GM12878 (cell line): ENCODE data around the gene GGT5.
"Not testable (repeated sequence)": the region's sequence is repeated elsewhere in the genome, so short reads cannot be mapped to it uniquely, and the experiment has no call there.

ENCODE experiments used
- ASH2L ChIP-seq: fragments of 300-600, 200-600 bp; sonication (generic); IDR thresholded peaks from 2 replicates; pipeline ENCODE4 v1.6.1; 2017; ENCODE audit warnings: low read depth, mild to moderate bottlenecking, borderline replicate concordance
- EP300 ChIP-seq, 2 experiments: fragments of 150-350 bp in 1 of 2; IDR thresholded peaks; 2 replicates each; pipeline ENCODE4 v1.6.1; 2011 to 2012; ENCODE audit warnings: low read depth in 2 of 2, low read length in 2 of 2, borderline replicate concordance in 1 of 2, improper control_type of control experiment in 1 of 2, inconsistent platforms in 1 of 2; ENCODE audit not compliant: control insufficient read depth in 1 of 2
- GABPA ChIP-seq: IDR thresholded peaks from 2 replicates; pipeline ENCODE4 v1.6.1; 2014; ENCODE audit warnings: antibody characterized with exemption, low read depth, mild to moderate bottlenecking, inconsistent platforms
- IKZF1 ChIP-seq: fragments of 450-650 bp; conservative IDR thresholded peaks from 2 replicates; pipeline ENCODE4 v1.6.1; 2017; ENCODE audit warnings: antibody characterized with exemption, mild to moderate bottlenecking
- NFIC ChIP-seq: IDR thresholded peaks from 2 replicates; pipeline ENCODE4 v1.6.1; 2012; ENCODE audit warnings: low read depth, mild to moderate bottlenecking, inconsistent platforms, low read length, moderate library complexity
- NR2F1 ChIP-seq: fragments of 450-650 bp; conservative IDR thresholded peaks from 2 replicates; pipeline ENCODE4 v1.6.1; 2017; ENCODE audit warnings: mild to moderate bottlenecking
- PAX8 ChIP-seq: fragments of 450-650 bp; IDR thresholded peaks from 2 replicates; pipeline ENCODE4 v1.6.1; 2017; ENCODE audit warnings: mild to moderate bottlenecking, moderate library complexity
- POLR2A ChIP-seq: IDR thresholded peaks from 2 replicates; pipeline ENCODE4 v1.6.1; 2011; ENCODE audit warnings: low read depth, mild to moderate bottlenecking, low read length
- POLR2AphosphoS5 ChIP-seq: IDR thresholded peaks from 2 replicates; pipeline ENCODE4 v1.6.1; 2011; ENCODE audit warnings: mild to moderate bottlenecking, low read length, inconsistent platforms
- YY1 ChIP-seq: IDR thresholded peaks from 2 replicates; pipeline ENCODE4 v1.6.1; 2011; ENCODE audit warnings: low read depth, mild to moderate bottlenecking, low read length
- TF ChIP-seq, protein P1 (sequence below), 3 experiments: IDR thresholded peaks in 2 of 3; conservative IDR thresholded peaks in 1 of 3; 2 replicates each; pipeline ENCODE4 v1.5.1; 2011; ENCODE audit warnings: low read depth in 3 of 3, low read length in 3 of 3, mild to moderate bottlenecking in 3 of 3, control low read depth in 2 of 3, moderate library complexity in 2 of 3, inconsistent platforms in 1 of 3, mixed read lengths in 1 of 3; ENCODE audit not compliant: control insufficient read depth in 2 of 3, insufficient read depth in 1 of 3; ENCODE audit errors: extremely low read depth in 1 of 3
- TF ChIP-seq, protein P2 (sequence below): fragments of 450-650 bp; IDR thresholded peaks from 2 replicates; pipeline ENCODE4 v1.6.1; 2017; ENCODE audit warnings: mild to moderate bottlenecking

DNA sequence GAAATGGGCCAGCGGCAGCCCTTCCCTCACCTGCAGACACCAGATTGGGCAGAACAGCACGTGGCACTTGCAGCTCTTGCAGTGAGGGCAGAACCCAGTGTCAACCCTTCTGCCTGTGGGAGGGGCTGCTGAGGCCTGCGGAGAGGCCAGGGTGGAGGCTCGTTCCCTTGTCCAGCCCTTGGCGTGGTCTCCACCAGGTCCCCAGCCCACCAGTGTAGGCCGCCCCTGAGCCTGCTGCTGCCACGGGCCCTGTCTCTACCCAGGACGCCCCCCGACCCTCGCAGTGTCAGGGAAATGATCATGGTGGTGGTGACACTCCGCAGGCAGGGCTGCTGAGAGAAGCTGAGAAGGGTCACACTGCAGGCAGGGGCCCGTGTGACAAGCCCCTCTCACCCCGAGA, 11.3 kb upstream of the GGT5 start:
- not testable (repeated sequence) for TF ChIP-seq NFIC; PAX8; ASH2L; NR2F1; POLR2A; POLR2AphosphoS5; IKZF1; EP300 (IDR thresholded peaks at IDR 0.05; ENCODE audit: borderline replicate concordance in 1 of 2, control insufficient read depth in 1 of 2, low read depth in 2 of 2, low read length in 2 of 2); GABPA; YY1
- TF ChIP-seq, protein P1, sequence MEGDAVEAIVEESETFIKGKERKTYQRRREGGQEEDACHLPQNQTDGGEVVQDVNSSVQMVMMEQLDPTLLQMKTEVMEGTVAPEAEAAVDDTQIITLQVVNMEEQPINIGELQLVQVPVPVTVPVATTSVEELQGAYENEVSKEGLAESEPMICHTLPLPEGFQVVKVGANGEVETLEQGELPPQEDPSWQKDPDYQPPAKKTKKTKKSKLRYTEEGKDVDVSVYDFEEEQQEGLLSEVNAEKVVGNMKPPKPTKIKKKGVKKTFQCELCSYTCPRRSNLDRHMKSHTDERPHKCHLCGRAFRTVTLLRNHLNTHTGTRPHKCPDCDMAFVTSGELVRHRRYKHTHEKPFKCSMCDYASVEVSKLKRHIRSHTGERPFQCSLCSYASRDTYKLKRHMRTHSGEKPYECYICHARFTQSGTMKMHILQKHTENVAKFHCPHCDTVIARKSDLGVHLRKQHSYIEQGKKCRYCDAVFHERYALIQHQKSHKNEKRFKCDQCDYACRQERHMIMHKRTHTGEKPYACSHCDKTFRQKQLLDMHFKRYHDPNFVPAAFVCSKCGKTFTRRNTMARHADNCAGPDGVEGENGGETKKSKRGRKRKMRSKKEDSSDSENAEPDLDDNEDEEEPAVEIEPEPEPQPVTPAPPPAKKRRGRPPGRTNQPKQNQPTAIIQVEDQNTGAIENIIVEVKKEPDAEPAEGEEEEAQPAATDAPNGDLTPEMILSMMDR (IDR thresholded peaks at IDR 0.05 in 2 of 3, conservative IDR thresholded peaks at IDR 0.05 in 1 of 3; ENCODE audit: control insufficient read depth in 2 of 3, extremely low read depth in 1 of 3, insufficient read depth in 1 of 3, low read depth in 3 of 3, low read length in 3 of 3): not testable (repeated sequence)
- TF ChIP-seq, protein P2, sequence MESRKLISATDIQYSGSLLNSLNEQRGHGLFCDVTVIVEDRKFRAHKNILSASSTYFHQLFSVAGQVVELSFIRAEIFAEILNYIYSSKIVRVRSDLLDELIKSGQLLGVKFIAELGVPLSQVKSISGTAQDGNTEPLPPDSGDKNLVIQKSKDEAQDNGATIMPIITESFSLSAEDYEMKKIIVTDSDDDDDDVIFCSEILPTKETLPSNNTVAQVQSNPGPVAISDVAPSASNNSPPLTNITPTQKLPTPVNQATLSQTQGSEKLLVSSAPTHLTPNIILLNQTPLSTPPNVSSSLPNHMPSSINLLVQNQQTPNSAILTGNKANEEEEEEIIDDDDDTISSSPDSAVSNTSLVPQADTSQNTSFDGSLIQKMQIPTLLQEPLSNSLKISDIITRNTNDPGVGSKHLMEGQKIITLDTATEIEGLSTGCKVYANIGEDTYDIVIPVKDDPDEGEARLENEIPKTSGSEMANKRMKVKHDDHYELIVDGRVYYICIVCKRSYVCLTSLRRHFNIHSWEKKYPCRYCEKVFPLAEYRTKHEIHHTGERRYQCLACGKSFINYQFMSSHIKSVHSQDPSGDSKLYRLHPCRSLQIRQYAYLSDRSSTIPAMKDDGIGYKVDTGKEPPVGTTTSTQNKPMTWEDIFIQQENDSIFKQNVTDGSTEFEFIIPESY: not testable (repeated sequence)
